NCI-H146 (cell line): Measurements from ENCODE around the gene SAPCD1.
A peak's percentile ranks its signal among the peaks of the same experiment; 100 is the strongest.

Experiments
- DNase-seq: peaks from one replicate; lab custom pipeline; 2025; lab: John Stamatoyannopoulos, UW

SAPCD1 gene

GRCh38 chr6:31752739-31753319 lies 9.6 kb upstream of the SAPCD1 start:
- no peak for DNase-seq

GRCh38 chr6:31758281-31758680 lies 4.2 kb upstream of the SAPCD1 start:
- DNase-seq: no peak

- DNase-seq: no peak
Measured at GRCh38 chr6:31760790-31761189, 1.7 kb upstream of the SAPCD1 start.

GRCh38 chr6:31761343-31761742 lies 1.1 kb upstream of the SAPCD1 start:
- no peak for DNase-seq

GRCh38 chr6:31762878-31763618 lies 592 bp downstream of the SAPCD1 start:
- no peak for DNase-seq

- no peak for DNase-seq
Measured at GRCh38 chr6:31763619-31763940, 1.1 kb downstream of the SAPCD1 start.

- DNase-seq: no peak
Measured at GRCh38 chr6:31764198-31764597, 1.7 kb downstream of the SAPCD1 start.

- no peak for DNase-seq
Measured at GRCh38 chr6:31765559-31765909, 3.1 kb downstream of the SAPCD1 start.

- no peak for DNase-seq
Measured at GRCh38 chr6:31765910-31766794, 3.7 kb downstream of the SAPCD1 start.

GRCh38 chr6:31767096-31767645 lies 4.7 kb downstream of the SAPCD1 start:
- DNase-seq: no peak

- no peak for DNase-seq
Measured at GRCh38 chr6:31768363-31769257, 6.2 kb downstream of the SAPCD1 start.

GRCh38 chr6:31769684-31770371 lies 7.4 kb downstream of the SAPCD1 start:
- DNase-seq: peak; percentile 78

GRCh38 chr6:31770860-31771259 lies 8.4 kb downstream of the SAPCD1 start:
- DNase-seq: no peak

- DNase-seq: no peak
Measured at GRCh38 chr6:31771992-31772358, 9.5 kb downstream of the SAPCD1 start.

GRCh38 chr6:31775184-31775583 lies 12.7 kb downstream of the SAPCD1 start:
- DNase-seq: no peak

GRCh38 chr6:31775633-31776484 lies 13.4 kb downstream of the SAPCD1 start:
- no peak for DNase-seq

- DNase-seq: peak; percentile 77
Measured at GRCh38 chr6:31776485-31776988, 14.1 kb downstream of the SAPCD1 start.

GRCh38 chr6:31776989-31777666 lies 14.7 kb downstream of the SAPCD1 start, which contains the start of gene VWA7:
Gene VWA7 (minus strand): TSS chr6:31777328. CDS start chr6:31776779, 549 bp downstream.
- peak; percentile 77 for DNase-seq

- no peak for DNase-seq
Measured at GRCh38 chr6:31777667-31778050, 15.2 kb downstream of the SAPCD1 start.
